ENCODE measurements around the gene NKIRAS2.
"Not testable (repeated sequence)": the region's sequence is repeated elsewhere in the genome, so short reads cannot be mapped to it uniquely, and the experiment has no call there.

GRCh38 chr17:42020845-42021244 lies 955 bp downstream of the NKIRAS2 start:
- not testable (repeated sequence) for TF ChIP-seq CTCF, POLR2A (IDR thresholded peaks at IDR 0.05)
